Stimulated activated CD8-positive, alpha-beta memory T cell treated with anti-CD3 and anti-CD28 coated beads, Interleukin-2, amount 100 ng/mL, for 1 hour (primary cell): ENCODE data around the gene PGLYRP4.
"Not testable (repeated sequence)": the region's sequence is repeated elsewhere in the genome, so short reads cannot be mapped to it uniquely, and the experiment has no call there.

Experiments
- DNase-seq, 2 donors: peaks; one replicate each; pipeline ENCODE4 v3.0.0-alpha.2; 2020; ENCODE audit warnings: low read depth in 2 of 2

PGLYRP4 gene

GRCh38 chr1:153356392-153357075 lies 7.9 kb upstream of the PGLYRP4 start:
- no peak for DNase-seq

DNA sequence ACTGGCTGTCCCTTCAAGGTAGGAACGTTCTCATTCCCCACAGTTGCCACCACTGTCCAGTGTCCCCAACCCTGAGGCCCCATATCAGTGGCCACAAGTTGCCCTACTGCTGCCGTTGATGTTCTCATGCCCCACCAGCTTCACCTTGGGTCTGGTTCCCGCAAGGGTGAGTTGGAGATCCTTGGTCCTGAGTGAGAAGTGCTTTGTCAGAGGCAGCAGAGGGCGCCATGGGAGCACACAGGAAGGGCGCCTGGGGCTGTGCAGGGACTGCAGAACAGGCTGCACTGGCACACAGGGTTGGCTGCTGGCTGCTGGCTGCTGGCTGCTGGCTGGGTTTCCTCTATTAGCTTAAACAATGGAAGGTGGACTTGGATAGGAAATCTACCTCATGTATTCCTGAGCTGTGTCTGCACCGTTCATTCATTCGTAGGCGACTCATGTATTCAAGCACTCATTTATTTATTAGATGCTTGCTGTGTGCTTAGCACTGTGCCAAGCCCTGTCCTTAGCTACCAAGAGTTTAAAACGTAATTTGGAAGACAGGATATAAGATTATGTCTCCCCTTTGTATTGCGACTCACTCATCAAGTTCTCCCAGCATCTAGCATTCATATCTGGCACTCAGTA lies 6.9 kb upstream of the PGLYRP4 start:
- DNase-seq = no peak

DNA sequence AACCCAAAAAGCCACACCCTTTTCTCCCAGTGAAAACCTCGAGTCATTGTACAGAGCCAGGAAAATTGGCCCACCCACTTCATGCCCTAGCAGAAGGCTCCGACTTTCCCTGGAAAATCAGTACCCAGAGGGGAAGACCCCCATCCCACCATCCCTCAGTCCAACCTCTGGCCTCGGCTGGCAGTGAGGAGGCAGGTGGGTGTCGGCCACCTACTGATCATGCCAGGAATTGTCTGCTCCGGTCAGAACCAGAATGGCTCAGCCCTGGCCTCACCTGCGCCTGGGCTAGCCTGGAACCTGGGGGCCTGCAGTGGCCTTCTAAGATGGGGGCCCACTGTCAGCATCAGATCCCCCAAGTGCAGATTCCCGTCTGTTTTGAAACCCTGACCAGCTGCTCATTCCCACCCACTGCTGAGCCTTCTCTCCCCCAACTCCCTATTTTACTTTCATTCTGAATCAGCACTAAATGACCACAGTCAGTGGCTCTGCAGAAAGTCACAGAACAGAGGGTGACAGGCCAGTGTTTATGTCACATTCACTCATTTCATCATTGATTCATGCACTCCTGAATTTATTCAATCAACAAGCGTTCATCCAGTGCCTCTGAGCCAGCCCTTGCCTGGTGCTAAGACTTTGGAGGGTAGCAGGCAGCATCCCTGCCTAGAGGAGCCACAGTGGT lies 6.0 kb upstream of the PGLYRP4 start:
- no peak for DNase-seq

DNA sequence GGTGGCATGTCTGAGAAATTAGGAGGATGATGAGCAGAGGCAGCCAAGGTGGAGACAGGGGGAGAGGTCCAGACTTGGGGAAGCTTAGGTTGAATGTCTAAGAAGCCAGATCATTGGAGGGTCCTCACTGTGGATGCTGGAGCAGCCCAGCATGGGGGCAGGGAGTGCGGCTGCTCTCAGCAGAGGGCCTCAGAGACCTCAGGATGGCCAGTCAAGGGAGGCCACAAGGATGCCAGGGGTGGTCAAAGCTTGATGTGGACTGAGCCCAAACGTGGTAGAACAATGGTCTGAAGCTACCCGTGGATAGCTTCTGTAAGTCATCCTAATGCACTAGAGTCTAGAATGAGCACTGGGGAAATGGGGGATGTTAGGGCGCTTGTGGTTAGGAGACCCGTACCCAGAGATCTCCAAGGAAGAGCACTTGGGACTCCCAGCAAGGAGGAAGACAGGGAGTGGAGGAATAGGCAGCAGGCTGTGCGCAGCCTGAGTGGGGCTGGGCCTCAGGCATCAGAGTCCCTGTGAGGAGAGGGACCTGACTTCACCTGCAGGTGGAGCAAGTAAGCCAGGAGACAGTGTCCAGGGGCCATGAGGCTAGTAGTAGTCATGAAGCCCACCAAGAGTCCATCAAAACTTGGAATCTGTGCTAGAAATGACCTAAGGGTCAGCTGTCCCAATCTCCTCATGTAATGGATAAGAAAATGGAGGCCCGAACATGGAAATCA lies 4.7 kb upstream of the PGLYRP4 start:
- no peak for DNase-seq

- DNase-seq = peak; percentile 19 to 41
These were observed 3.9 kb upstream of the PGLYRP4 start for GRCh38 chr1:153352523-153352922.

DNA sequence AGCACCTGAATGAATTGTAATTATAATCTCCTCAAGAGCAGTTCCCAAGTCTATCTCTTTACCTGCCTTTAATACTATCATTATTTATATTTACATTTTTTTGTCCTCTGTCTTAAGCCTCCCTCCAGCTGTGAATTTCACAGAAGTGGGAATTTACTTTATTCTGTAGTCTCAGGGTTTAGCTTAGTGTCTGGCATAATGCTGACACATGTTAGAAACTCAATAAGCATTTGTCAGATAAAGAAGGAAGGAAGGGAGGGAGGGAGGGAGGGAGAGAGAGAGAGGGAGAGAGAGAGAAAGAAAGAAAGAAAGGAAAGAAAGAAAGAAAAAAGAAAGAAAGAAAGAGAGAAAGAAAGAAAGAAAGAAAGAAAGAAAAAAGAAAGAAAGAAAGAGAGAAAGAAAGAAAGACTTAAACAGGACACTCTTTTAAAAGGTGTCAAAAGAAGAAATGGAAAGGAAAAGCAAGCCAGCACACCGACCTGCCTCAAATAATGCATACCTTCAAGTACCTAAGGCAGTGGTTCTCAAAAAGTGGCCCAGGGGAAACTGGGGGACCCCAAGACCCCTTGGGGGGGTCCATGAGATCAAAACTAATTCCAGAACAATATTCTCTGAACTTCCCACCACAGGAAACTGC lies 1.8 kb upstream of the PGLYRP4 start:
- no peak for DNase-seq

- no peak for DNase-seq
These were observed 1.0 kb upstream of the PGLYRP4 start for GRCh38 chr1:153349363-153350320.

DNA sequence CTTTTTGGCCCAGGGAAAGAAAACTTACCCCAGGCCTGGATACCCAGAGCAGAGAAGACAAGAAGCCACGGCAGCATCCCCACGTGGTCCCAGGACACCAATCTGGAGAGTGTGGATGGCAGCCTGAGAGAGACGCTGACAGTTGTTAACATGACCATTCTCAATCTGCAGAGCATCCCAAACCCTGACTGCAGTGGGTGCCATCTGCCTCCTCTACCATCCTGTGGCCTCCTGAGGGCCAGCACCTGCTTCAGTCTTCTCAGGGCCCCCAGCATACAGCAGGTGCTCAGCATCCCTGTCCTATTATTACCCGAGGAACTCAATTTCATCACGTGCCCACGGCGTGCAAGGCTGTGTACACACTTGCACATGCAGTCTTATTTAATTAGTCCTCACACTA lies 785 bp downstream of the PGLYRP4 start:
- no peak for DNase-seq

GRCh38 chr1:153347049-153347448 lies 1.6 kb downstream of the PGLYRP4 start:
- DNase-seq = not testable (repeated sequence)

GRCh38 chr1:153346077-153346723 lies 2.4 kb downstream of the PGLYRP4 start:
- no peak for DNase-seq

DNA sequence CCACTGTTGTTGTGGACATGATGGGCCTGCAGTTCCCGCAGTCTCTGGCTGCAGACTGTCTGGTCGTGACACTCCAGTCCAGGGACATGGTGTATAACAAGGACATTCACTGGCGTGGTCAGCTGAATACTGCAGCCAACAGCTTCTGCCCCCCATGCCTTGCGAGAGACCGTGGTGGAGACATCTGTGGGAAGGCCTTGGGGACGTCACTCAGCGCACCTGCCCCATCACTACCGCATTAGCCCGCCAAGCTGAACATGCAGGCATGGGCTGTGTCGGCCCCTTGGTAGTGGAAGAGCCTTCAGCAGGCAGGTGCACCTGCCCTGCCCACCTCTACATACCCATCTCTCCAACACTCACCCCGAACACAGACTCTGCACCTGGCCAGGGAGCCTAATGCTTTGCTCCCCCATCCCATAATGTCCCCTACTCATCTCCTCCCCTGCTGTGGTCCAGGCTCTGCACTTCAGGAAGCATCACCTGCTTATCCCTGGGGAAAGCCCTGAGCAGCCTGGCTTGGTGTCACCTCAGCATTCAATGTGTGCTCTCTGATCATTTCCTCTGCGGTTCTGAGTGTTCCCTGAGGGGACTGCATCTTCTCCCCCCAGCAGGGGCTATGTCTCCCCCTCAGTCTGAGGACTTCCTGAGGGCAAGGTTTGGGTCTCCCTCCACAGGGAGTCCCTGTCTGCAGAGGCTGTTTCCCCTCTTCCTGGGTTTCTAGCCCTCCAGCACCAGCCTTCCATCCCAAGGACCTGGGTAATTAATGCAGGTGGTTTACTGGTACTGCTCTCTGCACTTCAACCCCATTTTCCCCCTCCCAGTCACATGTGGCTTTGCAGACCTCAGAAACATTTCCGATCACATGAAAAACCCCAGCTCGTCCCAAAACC lies 3.2 kb downstream of the PGLYRP4 start:
- no peak for DNase-seq

- no peak for DNase-seq
These were observed 4.0 kb downstream of the PGLYRP4 start for GRCh38 chr1:153344718-153345025.

DNA sequence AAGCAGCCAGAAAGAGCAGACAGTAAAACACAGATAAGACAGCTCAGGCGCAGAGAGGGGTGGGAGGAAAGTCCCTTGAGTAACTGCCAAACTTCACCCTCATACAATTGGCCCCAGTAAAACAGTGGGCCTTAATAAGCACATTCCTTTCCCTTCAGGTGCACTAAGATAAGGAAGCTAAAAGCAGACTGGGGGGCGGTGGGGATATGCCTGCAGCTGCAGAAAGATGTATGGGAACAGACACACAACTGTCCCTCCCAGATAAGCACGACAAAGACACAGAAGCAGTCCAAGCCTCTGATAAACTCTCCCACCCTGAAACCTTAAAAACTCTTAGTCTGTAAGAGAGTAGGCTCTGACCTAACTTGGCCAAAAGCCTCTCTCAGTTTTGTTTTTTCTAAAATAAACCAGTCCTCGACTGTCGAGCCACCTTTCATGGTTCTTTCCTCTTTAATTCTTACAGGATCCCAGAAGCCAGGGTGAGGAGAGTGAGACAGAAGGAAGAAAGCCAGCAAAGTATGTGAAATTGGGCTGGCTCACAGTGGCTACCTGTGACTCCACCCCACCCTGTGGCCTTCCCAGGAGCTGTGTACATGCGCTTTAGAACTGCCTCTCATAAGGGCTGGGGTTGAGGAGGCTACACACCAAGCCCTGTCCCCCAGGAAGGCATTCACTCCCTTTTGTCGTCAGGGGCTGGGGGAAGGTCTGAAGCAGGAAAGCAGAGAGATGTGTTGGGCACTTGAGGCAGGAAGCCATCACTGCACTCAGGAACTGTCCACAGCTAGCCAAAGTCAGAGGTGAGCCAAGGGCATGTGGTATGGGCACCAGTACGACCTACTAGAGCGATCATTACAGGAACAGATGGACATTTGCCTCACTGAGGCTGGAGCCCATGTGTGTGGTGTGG lies 4.6 kb downstream of the PGLYRP4 start:
- DNase-seq = no peak

DNA sequence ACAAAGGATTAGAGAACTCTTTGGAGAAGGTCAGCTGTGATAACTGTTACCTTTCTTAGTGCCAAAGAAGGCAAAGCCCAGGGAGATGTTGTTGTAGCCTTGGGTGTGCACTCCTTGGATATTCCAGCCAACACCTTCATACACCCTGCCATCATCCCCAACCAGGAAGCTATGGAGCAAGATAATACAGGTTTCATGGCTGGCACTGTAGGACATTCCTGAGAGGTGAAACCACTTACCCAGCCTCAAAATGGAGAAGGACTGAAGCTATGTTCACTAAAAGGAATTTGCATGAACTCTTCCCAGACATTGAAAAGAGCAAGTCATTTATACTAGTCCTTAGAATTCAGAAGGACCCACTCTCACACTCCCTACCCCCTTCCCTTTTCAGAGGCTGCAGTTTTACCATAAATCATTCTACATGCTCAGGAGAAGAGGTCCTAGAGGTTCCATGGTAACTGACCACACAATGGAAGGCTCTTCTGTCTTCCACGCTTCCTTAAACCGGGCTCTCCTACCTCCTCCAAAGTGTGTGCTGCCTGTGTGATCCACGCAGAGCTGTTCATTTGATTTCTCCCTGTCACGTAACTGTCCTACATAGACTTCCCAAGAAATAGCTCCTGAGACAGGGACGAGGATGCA lies 5.5 kb downstream of the PGLYRP4 start:
- DNase-seq = no peak

- no peak for DNase-seq
These were observed 6.5 kb downstream of the PGLYRP4 start for GRCh38 chr1:153342178-153342577.

- no peak for DNase-seq
These were observed 7.2 kb downstream of the PGLYRP4 start for GRCh38 chr1:153341431-153341934.

GRCh38 chr1:153340356-153340755 lies 8.3 kb downstream of the PGLYRP4 start:
- DNase-seq = no peak

DNA sequence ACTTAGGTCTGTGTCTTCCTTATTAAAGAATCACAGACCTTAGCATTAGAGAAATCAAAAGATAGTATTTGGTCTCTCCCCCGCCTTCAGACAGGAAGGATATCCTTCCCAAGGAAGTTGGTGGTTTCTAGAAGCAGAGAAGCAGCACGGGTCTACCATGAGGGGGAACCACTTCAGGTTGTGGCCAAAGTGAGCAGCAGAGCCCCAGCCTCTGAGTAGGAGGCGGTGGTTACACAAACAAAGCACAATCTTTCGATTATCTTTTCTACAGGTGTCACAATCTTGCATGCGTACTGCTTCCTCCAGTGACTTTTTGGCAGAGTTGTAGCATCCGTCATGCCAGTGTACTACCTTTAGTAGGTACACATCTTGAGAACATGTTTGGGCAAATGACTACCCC lies 8.8 kb downstream of the PGLYRP4 start:
- no peak for DNase-seq
